SK-N-SH treated with all-trans-retinoic acid at 6 μM for 48 hours (cell line): ENCODE measurements around the gene SWSAP1.
"Not testable (repeated sequence)": the region's sequence is repeated elsewhere in the genome, so short reads cannot be mapped to it uniquely, and the experiment has no call there.

Experiments used
- ATAC-seq: fragments of 200-7000 bp; cut with Tn5 transposase; 3 replicates; pipeline ENCODE4 v1.9.1; 2020; ENCODE audit warnings: mild to moderate bottlenecking, moderate library complexity
- ARNTL ChIP-seq: fragments of 450-650 bp; formaldehyde crosslinking; IDR thresholded peaks from 2 replicates; pipeline ENCODE4 v1.5.0; 2020; ENCODE audit warnings: low read depth, mild to moderate bottlenecking, moderate library complexity, borderline replicate concordance
- BACH2 ChIP-seq: fragments of 250-450 bp; sonication (Bioruptor Pico); IDR thresholded peaks from 2 replicates; pipeline ENCODE4 v1.9.0; 2021; ENCODE audit warnings: mild to moderate bottlenecking, borderline replicate concordance
- CREB5 ChIP-seq: fragments of 250-450 bp; sonication (Bioruptor Pico); IDR thresholded peaks from 2 replicates; pipeline ENCODE4 v1.5.1; 2020; ENCODE audit warnings: low read depth, mild to moderate bottlenecking, moderate library complexity
- CSDC2 ChIP-seq: fragments of 250-450 bp; sonication (Bioruptor Pico); IDR thresholded peaks from 2 replicates; pipeline ENCODE4 v1.5.0; 2020; ENCODE audit warnings: mild to moderate bottlenecking, moderate library complexity
- ESRRG ChIP-seq: fragments of 250-450 bp; sonication (Bioruptor Pico); IDR thresholded peaks from 2 replicates; pipeline ENCODE4 v1.6.1; 2021; ENCODE audit warnings: mild to moderate bottlenecking
- GLIS3 ChIP-seq: fragments of 250-450 bp; sonication (Bioruptor Pico); IDR thresholded peaks from 2 replicates; pipeline ENCODE4 v1.5.0; 2020; ENCODE audit warnings: mild to moderate bottlenecking, moderate library complexity
- OSR1 ChIP-seq: fragments of 250-450 bp; sonication (Bioruptor Pico); IDR thresholded peaks from 2 replicates; pipeline ENCODE4 v1.8.0; 2022; ENCODE audit warnings: moderate library complexity, mild to moderate bottlenecking, inconsistent platforms
- PPARA ChIP-seq: fragments of 250-450 bp; sonication (Bioruptor Pico); IDR thresholded peaks from 2 replicates; pipeline ENCODE4 v1.5.0; 2020; ENCODE audit warnings: mild to moderate bottlenecking, borderline replicate concordance
- RARB ChIP-seq: fragments of 250-450 bp; sonication (Bioruptor Pico); IDR thresholded peaks from 2 replicates; pipeline ENCODE4 v1.8.0; 2021; ENCODE audit warnings: mild to moderate bottlenecking, moderate library complexity
- TCF4 ChIP-seq: fragments of 250-450 bp; sonication (Bioruptor Pico); IDR thresholded peaks from 2 replicates; pipeline ENCODE4 v1.8.0; 2021; ENCODE audit warnings: mild to moderate bottlenecking, moderate library complexity, borderline replicate concordance
- TSHZ2 ChIP-seq: fragments of 250-450 bp; sonication (Bioruptor Pico); IDR thresholded peaks from 2 replicates; pipeline ENCODE4 v1.5.0; 2020; ENCODE audit warnings: mild to moderate bottlenecking, moderate library complexity
- ZC3H10 ChIP-seq: fragments of 250-450 bp; sonication (Bioruptor Pico); IDR thresholded peaks from 2 replicates; pipeline ENCODE4 v1.5.1; 2021; ENCODE audit warnings: mild to moderate bottlenecking, moderate library complexity
- ZFP3 ChIP-seq: fragments of 250-450 bp; sonication (Bioruptor Pico); IDR thresholded peaks from 2 replicates; pipeline ENCODE4 v1.5.0; 2020; ENCODE audit warnings: mild to moderate bottlenecking, moderate library complexity
- ZFP30 ChIP-seq: fragments of 450-650 bp; formaldehyde crosslinking; IDR thresholded peaks from 2 replicates; pipeline ENCODE4 v1.5.0; 2022; ENCODE audit warnings: mild to moderate bottlenecking, moderate library complexity
- ZNF565 ChIP-seq: fragments of 450-650 bp; formaldehyde crosslinking; conservative IDR thresholded peaks from 2 replicates; pipeline ENCODE4 v1.5.0; 2020; ENCODE audit warnings: low read depth, mild to moderate bottlenecking, moderate library complexity
- ZNF70 ChIP-seq: fragments of 450-650 bp; formaldehyde crosslinking; IDR thresholded peaks from 2 replicates; pipeline ENCODE4 v1.5.0; 2020; ENCODE audit warnings: mild to moderate bottlenecking, moderate library complexity
- ZNF8 ChIP-seq: fragments of 450-650 bp; formaldehyde crosslinking; IDR thresholded peaks from 2 replicates; pipeline ENCODE4 v1.5.0; 2020; ENCODE audit warnings: mild to moderate bottlenecking, moderate library complexity
- TF ChIP-seq, protein P1 (sequence below): fragments of 250-450 bp; sonication (Bioruptor Pico); IDR thresholded peaks from 2 replicates; pipeline ENCODE4 v1.8.0; 2021; ENCODE audit warnings: low read depth, mild to moderate bottlenecking, moderate library complexity, borderline replicate concordance
- TF ChIP-seq, protein P2 (sequence below): fragments of 250-450 bp; sonication (Bioruptor Pico); IDR thresholded peaks from 2 replicates; pipeline ENCODE4 v1.5.1; 2021; ENCODE audit warnings: mild to moderate bottlenecking, moderate library complexity

SWSAP1 gene

DNA sequence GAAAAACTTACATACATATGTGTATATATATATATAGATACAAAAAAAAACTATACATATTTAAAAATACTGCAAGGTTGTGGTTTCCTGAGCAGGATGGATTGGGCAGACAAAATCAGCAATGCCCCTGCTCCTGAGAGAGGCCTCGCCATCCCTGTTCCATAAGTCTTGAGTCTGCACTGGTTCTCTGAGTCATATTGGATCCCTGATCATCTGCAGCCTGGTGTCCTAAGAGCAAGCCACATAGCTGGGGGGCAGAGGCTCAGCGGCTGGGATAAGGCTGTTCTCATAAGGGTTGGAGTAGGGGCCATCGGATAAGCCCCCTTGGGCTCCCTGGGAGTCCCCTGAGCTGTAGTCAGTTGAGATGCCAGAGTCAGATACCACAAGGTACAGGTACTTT is 3.3 kb downstream of the SWSAP1 start:
- ATAC-seq: no peak
- TF ChIP-seq ZNF565 (CRISPR knock-in tag): no peak
- TF ChIP-seq, protein P1, sequence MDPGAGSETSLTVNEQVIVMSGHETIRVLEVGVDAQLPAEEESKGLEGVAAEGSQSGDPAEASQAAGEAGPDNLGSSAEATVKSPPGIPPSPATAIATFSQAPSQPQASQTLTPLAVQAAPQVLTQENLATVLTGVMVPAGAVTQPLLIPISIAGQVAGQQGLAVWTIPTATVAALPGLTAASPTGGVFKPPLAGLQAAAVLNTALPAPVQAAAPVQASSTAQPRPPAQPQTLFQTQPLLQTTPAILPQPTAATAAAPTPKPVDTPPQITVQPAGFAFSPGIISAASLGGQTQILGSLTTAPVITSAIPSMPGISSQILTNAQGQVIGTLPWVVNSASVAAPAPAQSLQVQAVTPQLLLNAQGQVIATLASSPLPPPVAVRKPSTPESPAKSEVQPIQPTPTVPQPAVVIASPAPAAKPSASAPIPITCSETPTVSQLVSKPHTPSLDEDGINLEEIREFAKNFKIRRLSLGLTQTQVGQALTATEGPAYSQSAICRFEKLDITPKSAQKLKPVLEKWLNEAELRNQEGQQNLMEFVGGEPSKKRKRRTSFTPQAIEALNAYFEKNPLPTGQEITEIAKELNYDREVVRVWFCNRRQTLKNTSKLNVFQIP: no peak
- no peak for TF ChIP-seq OSR1 (CRISPR knock-in tag)
- TF ChIP-seq ZFP30 (CRISPR knock-in tag): no peak
- no peak for TF ChIP-seq ZNF70 (CRISPR knock-in tag)
- TF ChIP-seq ESRRG (CRISPR knock-in tag): no peak
- no peak for TF ChIP-seq GLIS3 (CRISPR knock-in tag)
- no peak for TF ChIP-seq TCF4 (CRISPR knock-in tag)
- no peak for TF ChIP-seq TSHZ2 (CRISPR knock-in tag)
- no peak for TF ChIP-seq ZC3H10 (CRISPR knock-in tag)
- no peak for TF ChIP-seq ARNTL (CRISPR knock-in tag)
- TF ChIP-seq CREB5 (CRISPR knock-in tag): no peak
- TF ChIP-seq, protein P2, sequence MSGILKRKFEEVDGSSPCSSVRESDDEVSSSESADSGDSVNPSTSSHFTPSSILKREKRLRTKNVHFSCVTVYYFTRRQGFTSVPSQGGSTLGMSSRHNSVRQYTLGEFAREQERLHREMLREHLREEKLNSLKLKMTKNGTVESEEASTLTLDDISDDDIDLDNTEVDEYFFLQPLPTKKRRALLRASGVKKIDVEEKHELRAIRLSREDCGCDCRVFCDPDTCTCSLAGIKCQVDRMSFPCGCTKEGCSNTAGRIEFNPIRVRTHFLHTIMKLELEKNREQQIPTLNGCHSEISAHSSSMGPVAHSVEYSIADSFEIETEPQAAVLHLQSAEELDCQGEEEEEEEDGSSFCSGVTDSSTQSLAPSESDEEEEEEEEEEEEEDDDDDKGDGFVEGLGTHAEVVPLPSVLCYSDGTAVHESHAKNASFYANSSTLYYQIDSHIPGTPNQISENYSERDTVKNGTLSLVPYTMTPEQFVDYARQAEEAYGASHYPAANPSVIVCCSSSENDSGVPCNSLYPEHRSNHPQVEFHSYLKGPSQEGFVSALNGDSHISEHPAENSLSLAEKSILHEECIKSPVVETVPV (CRISPR knock-in tag): no peak
- no peak for TF ChIP-seq PPARA
- TF ChIP-seq RARB (CRISPR knock-in tag): no peak
- no peak for TF ChIP-seq BACH2
- no peak for TF ChIP-seq ZNF8 (CRISPR knock-in tag)

GRCh38 chr19:11378319-11379189 is 4.1 kb downstream of the SWSAP1 start:
- TF ChIP-seq RARB (CRISPR knock-in tag) (no peak), ZFP3 (CRISPR knock-in tag) (peak; percentile 100)
- ATAC-seq: no peak

GRCh38 chr19:11379269-11379845 is 4.9 kb downstream of the SWSAP1 start:
- ATAC-seq: not testable (repeated sequence)
- peak; percentile 89 for TF ChIP-seq ZNF70 (CRISPR knock-in tag)

- TF ChIP-seq, protein P1: no peak
- no peak for TF ChIP-seq CSDC2
- TF ChIP-seq TSHZ2 (CRISPR knock-in tag): no peak
- TF ChIP-seq TCF4 (CRISPR knock-in tag): no peak
- TF ChIP-seq, all 23 proteins: peak for 0
- no peak for ATAC-seq
These were observed 5.4 kb downstream of the SWSAP1 start for GRCh38 chr19:11379857-11380350.
